Psoas muscle (tissue), 8 donors: ENCODE data around the gene PROS1. TPM values are rescaled to one million over a fixed set of nuclear protein-coding genes. Genes with fewer than 3 reads are reported as not detected.
A peak's percentile ranks its signal among the peaks of the same experiment; 100 is the strongest.
"Not testable (repeated sequence)": the region's sequence is repeated elsewhere in the genome, so short reads cannot be mapped to it uniquely, and the experiment has no call there.

Experiments used
- ATAC-seq, 4 donors: fragments of 200-7000 bp; cut with Tn5 transposase; one replicate each; pipeline ENCODE4 v1.9.1; 2020; ENCODE audit warnings: moderate library complexity in 3 of 4, mild to moderate bottlenecking in 2 of 4
- DNase-seq, 2 donors: peaks; one replicate each; pipeline ENCODE4 v3.0.0-alpha.2; 2020
- H3K27ac ChIP-seq: fragments of 200-600 bp; one replicate; pipeline ENCODE4 v1.8.0; 2022
- H3K27me3 ChIP-seq, 3 donors: fragments of 200-600 bp in 1 of 3; one replicate each; pipeline versions ENCODE4 v1.6.1 to v1.8.0; 2013 to 2022; ENCODE audit warnings: low read length in 2 of 3, mild to moderate bottlenecking in 2 of 3, moderate library complexity in 1 of 3; ENCODE audit not compliant: insufficient read depth in 3 of 3
- H3K36me3 ChIP-seq, 2 donors: fragments of 200-600 bp in 1 of 2; one replicate each; pipeline versions ENCODE4 v1.6.1 to v1.8.0; 2013 to 2022; ENCODE audit warnings: low read depth in 1 of 2, mild to moderate bottlenecking in 1 of 2, moderate library complexity in 1 of 2; ENCODE audit not compliant: insufficient read depth in 1 of 2
- H3K4me1 ChIP-seq: fragments of 200-600 bp; one replicate; pipeline ENCODE4 v1.8.0; 2022
- H3K4me3 ChIP-seq: fragments of 200-600 bp; one replicate; pipeline ENCODE4 v1.8.0; 2022; ENCODE audit warnings: mild to moderate bottlenecking
- H3K9me3 ChIP-seq: fragments of 200-600 bp; one replicate; pipeline ENCODE4 v1.8.0; 2022
- CTCF ChIP-seq: fragments of 200-600 bp; IDR thresholded peaks from one replicate; pipeline ENCODE4 v1.8.0; 2022; ENCODE audit warnings: antibody characterized with exemption
- whole genome bisulfite sequencing, 3 donors: extraction: QIAGEN DNeasy Blood & Tissue Kit; methylation state at CpG; one replicate each; pipeline versions ENCODE4 v1.1.6 to v1.1.7; 2013; 5-methylcytosine and 5-hydroxymethylcytosine counted together
- intact Hi-C, 2 donors: fragments of 100-400 bp; cut with DNase I; formaldehyde crosslinking; loops; one replicate each; pipeline versions ENCODE4 v1.11.0 to v1.14.2; 2022
- polyA plus RNA-seq, 3 donors: library from polyadenylated mRNA; stranded (reverse); fragments of 200-250 nt; gene quantifications; one replicate each; pipeline ENCODE4 v1.2.3, GENCODE V29; 2013
- total RNA-seq, 4 donors: library from RNA; stranded (reverse); fragmentation: NEBNext Ultra II Directional in 2 of 4; extraction: Animal tissue kit (Norgen Biotek cat#: 25700) in 2 of 4; gene quantifications; one replicate each; pipeline versions ENCODE4 v1.2.1 to v1.2.4, GENCODE V29; 2021 to 2023
- donor health status: healthy with polysubstance abuse.
- donor health status: DM: no; HTN: no; CAD: no; lungs with moderate emphysema.
- donor health status: Bipolar disorder and iron deficiency.
- donor health status: healthy.
- donor health status: DM: yes; HTN: yes; CAD: no.
- donor health status: DM: no; HTN: no; CAD: no.
- donor health status: DM: no; HTN: no; CAD: no.
- donor health status: DM: yes; HTN: yes; CAD: no.

The PROS1 gene
- total and polyA plus RNA-seq, 7 donors = 3.8 to 9.4 (median 6.0) TPM

- no peak overlapping the region for H3K27ac ChIP-seq
- no peaks in the 10 kb centered on the region for H3K9me3 ChIP-seq
- no peaks in the 10 kb centered on the region for H3K36me3 ChIP-seq
- no peak for DNase-seq
- H3K4me1 ChIP-seq = no peaks in the 10 kb centered on the region
- no peak for ATAC-seq
- no peak overlapping the region for H3K4me3 ChIP-seq
- no peaks in the 10 kb centered on the region for H3K27me3 ChIP-seq
- intact Hi-C loops = no loop called here
- no peak for TF ChIP-seq CTCF
Observed at GRCh38 chr3:93867425-93867824, 106.3 kb downstream of the PROS1 start.

DNA sequence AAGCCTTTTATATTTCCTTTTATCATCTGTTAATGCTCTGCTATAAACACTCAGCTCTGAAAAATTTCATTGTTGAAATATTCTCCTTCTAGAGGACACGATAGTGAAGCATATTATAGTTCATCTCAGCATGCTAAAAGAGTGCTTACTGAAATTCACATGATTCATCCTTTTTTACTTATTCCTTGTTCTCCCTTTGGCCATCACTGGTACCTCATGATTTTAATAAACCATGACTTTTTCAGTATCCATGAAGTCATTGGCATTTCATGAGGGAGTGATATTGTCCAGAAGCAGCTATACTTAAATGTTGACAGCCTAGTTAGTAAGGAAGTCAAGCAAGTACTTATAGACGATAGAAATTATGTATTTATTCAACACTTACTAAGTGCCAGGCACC, 112.7 kb downstream of the PROS1 start:
- no peak for TF ChIP-seq CTCF
- Histone ChIP-seq H3K9me3 (no peaks in the 10 kb centered on the region), H3K27ac (no peak overlapping the region), H3K4me1 (no peaks in the 10 kb centered on the region), H3K36me3 (no peaks in the 10 kb centered on the region), H3K27me3 (no peaks in the 10 kb centered on the region), H3K4me3 (no peak overlapping the region)
- DNase-seq (no peak), ATAC-seq (no peak)
- intact Hi-C loops = no loop called here
- whole genome bisulfite sequencing, 3 donors = 53 to 64% (median 56%) methylated on average over 2 of the region's 2 CpGs

GRCh38 chr3:93855401-93855800, 118.3 kb downstream of the PROS1 start:
- no peaks in the 10 kb centered on the region for H3K36me3 ChIP-seq
- no peak overlapping the region for H3K4me3 ChIP-seq
- TF ChIP-seq CTCF = no peak
- no peaks in the 10 kb centered on the region for H3K27me3 ChIP-seq
- DNase-seq (no peak), ATAC-seq (no peak)
- WGBS, 3 donors = 58 to 69% (median 66%) methylated on average over 3 of the region's 3 CpGs
- H3K9me3 ChIP-seq = no peaks in the 10 kb centered on the region
- no peaks in the 10 kb centered on the region for H3K4me1 ChIP-seq
- intact Hi-C loops = no loop called here
- no peak overlapping the region for H3K27ac ChIP-seq

GRCh38 chr3:93852228-93852627, 121.5 kb downstream of the PROS1 start:
- H3K4me1 ChIP-seq, H3K27ac ChIP-seq, H3K36me3 ChIP-seq, ATAC-seq, H3K27me3 ChIP-seq, DNase-seq, intact Hi-C loops, H3K9me3 ChIP-seq, H3K4me3 ChIP-seq: not testable (repeated sequence)
- WGBS, 3 donors = 76 to 83% (median 77%) methylated on average over 7 of the region's 7 CpGs

- H3K27ac ChIP-seq = no peak overlapping the region
- 42 to 65% (median 47%) methylated on average over 5 of the region's 5 CpGs for WGBS, 3 donors
- H3K4me3 ChIP-seq = no peak overlapping the region
- no peaks in the 10 kb centered on the region for H3K36me3 ChIP-seq
- ATAC-seq (peak in 1 of 4 donors; percentile 27), DNase-seq (no peak)
- H3K4me1 ChIP-seq = no peaks in the 10 kb centered on the region
- intact Hi-C loops = no loop called here
- H3K27me3 ChIP-seq = no peaks in the 10 kb centered on the region
- peaks cover 4% of the 10 kb centered on the region for H3K9me3 ChIP-seq
- TF ChIP-seq CTCF = no peak
Observed at GRCh38 chr3:93843981-93844380, 129.7 kb downstream of the PROS1 start.

GRCh38 chr3:93839193-93839592, 134.5 kb downstream of the PROS1 start:
- H3K36me3 ChIP-seq, DNase-seq, H3K4me1 ChIP-seq, H3K27me3 ChIP-seq, ATAC-seq, H3K27ac ChIP-seq, H3K9me3 ChIP-seq, intact Hi-C loops, H3K4me3 ChIP-seq: not testable (repeated sequence)
- WGBS, 3 donors = 16 to 26% (median 21%) methylated on average over 1 of the region's 1 CpG
